SU-DHL-6 (cell line): Measurements from ENCODE around the gene NELL1.

Experiments
- CTCF ChIP-seq: fragments of 200-600 bp; sonication (generic); IDR thresholded peaks from one replicate; pipeline ENCODE4 v1.5.1; 2017; ENCODE audit warnings: antibody characterized with exemption, mild to moderate bottlenecking, low read length, moderate library complexity; ENCODE audit not compliant: insufficient read depth, poor library complexity, severe bottlenecking
- EZH2phosphoT487 ChIP-seq: fragments of 200-600 bp; sonication (generic), shearing (Covaris generic); conservative IDR thresholded peaks from 2 replicates; pipeline ENCODE4 v1.6.1; 2018; ENCODE audit warnings: mild to moderate bottlenecking, antibody characterized with exemption, low read length, moderate library complexity, mixed read lengths

DNA sequence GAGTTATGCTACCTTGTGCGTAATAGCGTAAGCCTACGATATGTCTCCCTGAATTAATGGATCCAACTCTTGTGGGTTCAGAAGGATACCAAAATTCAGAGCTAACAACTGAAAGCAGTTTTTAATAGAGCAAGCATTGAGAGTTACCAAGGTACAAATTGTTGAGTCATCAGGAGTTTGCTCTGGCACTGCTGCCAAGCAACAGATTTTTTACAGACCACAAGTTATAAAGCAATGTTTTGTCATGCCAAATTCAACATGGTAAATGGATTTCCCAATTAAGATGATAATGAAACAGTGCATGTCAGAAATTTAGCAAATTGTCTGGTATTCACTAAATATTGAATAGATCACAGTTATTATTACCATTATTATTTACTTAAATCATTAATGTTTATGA, 295.6 kb downstream of the NELL1 start:
- TF ChIP-seq CTCF (no peak), EZH2phosphoT487 (no peak)
